PC-9 (cell line): ENCODE measurements around the gene FGF23.

Experiments used
- EZH2 ChIP-seq: fragments of 200-600 bp; sonication (generic); IDR thresholded peaks from 2 replicates; pipeline ENCODE4 v1.8.0; 2017; ENCODE audit warnings: antibody characterized with exemption, low read depth
- TF ChIP-seq, protein P1 (sequence below): fragments of 200-600 bp; sonication (generic); conservative IDR thresholded peaks from 2 replicates; pipeline ENCODE4 v1.6.1; 2017; ENCODE audit warnings: mixed run types, antibody characterized with exemption, mild to moderate bottlenecking, moderate library complexity

DNA sequence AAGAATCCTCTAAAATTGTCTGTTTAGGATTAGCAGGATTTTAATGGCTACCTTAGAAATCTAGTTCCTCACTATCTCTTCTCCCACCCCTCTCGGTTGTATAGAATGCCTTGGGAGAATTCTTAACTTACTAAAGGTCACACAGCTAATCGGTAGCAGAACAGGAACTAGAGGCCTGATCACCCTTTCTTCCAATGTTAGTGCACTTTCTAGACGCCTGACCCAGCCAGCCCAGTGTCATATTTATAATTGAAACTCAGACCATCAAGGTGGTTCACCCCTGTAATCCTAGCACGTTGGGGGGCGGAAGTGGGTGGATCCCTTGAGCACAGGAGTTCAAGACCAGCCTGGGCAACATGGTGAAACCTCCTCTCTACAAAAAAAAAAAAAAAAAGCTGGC, 56.8 kb downstream of the FGF23 start:
- TF ChIP-seq, protein P1, sequence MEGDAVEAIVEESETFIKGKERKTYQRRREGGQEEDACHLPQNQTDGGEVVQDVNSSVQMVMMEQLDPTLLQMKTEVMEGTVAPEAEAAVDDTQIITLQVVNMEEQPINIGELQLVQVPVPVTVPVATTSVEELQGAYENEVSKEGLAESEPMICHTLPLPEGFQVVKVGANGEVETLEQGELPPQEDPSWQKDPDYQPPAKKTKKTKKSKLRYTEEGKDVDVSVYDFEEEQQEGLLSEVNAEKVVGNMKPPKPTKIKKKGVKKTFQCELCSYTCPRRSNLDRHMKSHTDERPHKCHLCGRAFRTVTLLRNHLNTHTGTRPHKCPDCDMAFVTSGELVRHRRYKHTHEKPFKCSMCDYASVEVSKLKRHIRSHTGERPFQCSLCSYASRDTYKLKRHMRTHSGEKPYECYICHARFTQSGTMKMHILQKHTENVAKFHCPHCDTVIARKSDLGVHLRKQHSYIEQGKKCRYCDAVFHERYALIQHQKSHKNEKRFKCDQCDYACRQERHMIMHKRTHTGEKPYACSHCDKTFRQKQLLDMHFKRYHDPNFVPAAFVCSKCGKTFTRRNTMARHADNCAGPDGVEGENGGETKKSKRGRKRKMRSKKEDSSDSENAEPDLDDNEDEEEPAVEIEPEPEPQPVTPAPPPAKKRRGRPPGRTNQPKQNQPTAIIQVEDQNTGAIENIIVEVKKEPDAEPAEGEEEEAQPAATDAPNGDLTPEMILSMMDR, result no peak
- TF ChIP-seq EZH2, result no peak
